ENCODE data around the gene PTPRM. TPM values are rescaled to one million over a fixed set of nuclear protein-coding genes. Genes with fewer than 3 reads are reported as not detected.

PTPRM gene
- total RNA-seq, 4 donors from 2014 or later = 22.5 to 92.5 (median 39.2) TPM

- TF ChIP-seq POLR2AphosphoS5 (IDR thresholded peaks at IDR 0.05) (no peak), POLR2A (IDR thresholded peaks at IDR 0.05) (no peak), EP300 (IDR thresholded peaks at IDR 0.05; ENCODE audit: low read depth) (no peak)
- TF ChIP-seq, protein P1, sequence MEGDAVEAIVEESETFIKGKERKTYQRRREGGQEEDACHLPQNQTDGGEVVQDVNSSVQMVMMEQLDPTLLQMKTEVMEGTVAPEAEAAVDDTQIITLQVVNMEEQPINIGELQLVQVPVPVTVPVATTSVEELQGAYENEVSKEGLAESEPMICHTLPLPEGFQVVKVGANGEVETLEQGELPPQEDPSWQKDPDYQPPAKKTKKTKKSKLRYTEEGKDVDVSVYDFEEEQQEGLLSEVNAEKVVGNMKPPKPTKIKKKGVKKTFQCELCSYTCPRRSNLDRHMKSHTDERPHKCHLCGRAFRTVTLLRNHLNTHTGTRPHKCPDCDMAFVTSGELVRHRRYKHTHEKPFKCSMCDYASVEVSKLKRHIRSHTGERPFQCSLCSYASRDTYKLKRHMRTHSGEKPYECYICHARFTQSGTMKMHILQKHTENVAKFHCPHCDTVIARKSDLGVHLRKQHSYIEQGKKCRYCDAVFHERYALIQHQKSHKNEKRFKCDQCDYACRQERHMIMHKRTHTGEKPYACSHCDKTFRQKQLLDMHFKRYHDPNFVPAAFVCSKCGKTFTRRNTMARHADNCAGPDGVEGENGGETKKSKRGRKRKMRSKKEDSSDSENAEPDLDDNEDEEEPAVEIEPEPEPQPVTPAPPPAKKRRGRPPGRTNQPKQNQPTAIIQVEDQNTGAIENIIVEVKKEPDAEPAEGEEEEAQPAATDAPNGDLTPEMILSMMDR (IDR thresholded peaks at IDR 0.05) = no peak
- in situ Hi-C loops (cut with MboI; ENCODE audit: low pct_ligation_motif_present in 1 of 4, low pct_unique_long_range_greater_than_20kb in 1 of 4, low sequenced_read_pairs in 3 of 4) = no loop called here
Measured at GRCh38 chr18:8431036-8431435, 863.9 kb downstream of the PTPRM start.

GRCh38 chr18:8433323-8433722 lies 866.2 kb downstream of the PTPRM start:
- DNase-seq = no peak
- in situ Hi-C loops (cut with MboI; ENCODE audit: low pct_ligation_motif_present in 1 of 4, low pct_unique_long_range_greater_than_20kb in 1 of 4, low sequenced_read_pairs in 3 of 4) (no loop called here), intact Hi-C loops (cut with DNase I; ENCODE audit: low total_unique reads) (no loop called here)
- no peaks in the 10 kb centered on the region for H3K4me1 ChIP-seq
- H3K27me3 ChIP-seq = no peaks in the 10 kb centered on the region
- H3K36me3 ChIP-seq = no peaks in the 10 kb centered on the region
- H3K9me3 ChIP-seq = no peaks in the 10 kb centered on the region
- H3K4me3 ChIP-seq = no peak overlapping the region
- TF ChIP-seq, protein P1 (IDR thresholded peaks at IDR 0.05) = no peak
- no peak for TF ChIP-seq POLR2A (IDR thresholded peaks at IDR 0.05)
- no peak for TF ChIP-seq EP300 (IDR thresholded peaks at IDR 0.05; ENCODE audit: low read depth)
- no peak for TF ChIP-seq POLR2AphosphoS5 (IDR thresholded peaks at IDR 0.05)
- H3K27ac ChIP-seq = no peak overlapping the region
- WGBS, 2 donors (ENCODE audit: low coverage in 1 of 2) = 91% methylated on average over 13 of the region's 15 CpGs; no CpG with 5 or more reads in 1 of the 2 donors

More at GRCh38 chr18:8431036-8431435, 863.9 kb downstream of the PTPRM start:
- Histone ChIP-seq H3K4me3 (no peak overlapping the region), H3K4me1 (no peaks in the 10 kb centered on the region), H3K27ac (no peak overlapping the region), H3K27me3 (no peaks in the 10 kb centered on the region), H3K9me3 (no peaks in the 10 kb centered on the region), H3K36me3 (no peaks in the 10 kb centered on the region)
- intact Hi-C loops (cut with DNase I; ENCODE audit: low total_unique reads) = no loop called here
- DNase-seq = no peak
- 28 to 83% methylated on average over 2 to 4 of the region's 4 CpGs for WGBS, 2 donors (ENCODE audit: low coverage in 1 of 2)

GRCh38 chr18:8433771-8434170 lies 866.7 kb downstream of the PTPRM start:
- intact Hi-C loops (cut with DNase I; ENCODE audit: low total_unique reads) = no loop called here
- TF ChIP-seq POLR2A (IDR thresholded peaks at IDR 0.05) (no peak), POLR2AphosphoS5 (IDR thresholded peaks at IDR 0.05) (no peak), EP300 (IDR thresholded peaks at IDR 0.05; ENCODE audit: low read depth) (no peak)
- TF ChIP-seq, protein P1 (IDR thresholded peaks at IDR 0.05) = no peak
- no peaks in the 10 kb centered on the region for H3K27me3 ChIP-seq
- in situ Hi-C loops (cut with MboI; ENCODE audit: low pct_ligation_motif_present in 1 of 4, low pct_unique_long_range_greater_than_20kb in 1 of 4, low sequenced_read_pairs in 3 of 4) = no loop called here
- no peaks in the 10 kb centered on the region for H3K36me3 ChIP-seq
- no peak overlapping the region for H3K27ac ChIP-seq
- DNase-seq = no peak
- no peak overlapping the region for H3K4me3 ChIP-seq
- no peaks in the 10 kb centered on the region for H3K4me1 ChIP-seq
- WGBS, 2 donors (ENCODE audit: low coverage in 1 of 2) = 36 to 68% methylated on average over 1 to 7 of the region's 7 CpGs
- no peaks in the 10 kb centered on the region for H3K9me3 ChIP-seq

DNA sequence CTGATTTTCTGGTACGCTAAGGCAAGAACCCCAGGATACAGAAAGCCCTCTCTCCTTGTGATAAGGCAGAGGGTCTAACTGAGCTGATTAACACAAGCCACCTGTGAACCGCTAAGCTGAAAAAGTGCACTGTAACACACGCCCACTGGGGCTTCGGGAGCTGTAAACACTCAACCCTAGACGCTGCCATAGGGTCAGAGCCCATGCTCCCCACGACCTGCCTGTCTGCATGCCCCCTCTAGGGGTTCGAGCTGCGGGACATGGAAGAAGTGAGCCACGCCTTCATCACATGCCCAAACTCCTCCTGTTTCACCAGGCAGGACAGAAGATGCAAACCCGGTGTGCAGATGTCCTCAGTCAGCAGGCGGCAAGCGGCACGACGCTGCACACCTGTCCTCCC lies 868.3 kb downstream of the PTPRM start:
- in situ Hi-C loops (cut with MboI; ENCODE audit: low pct_ligation_motif_present in 1 of 4, low pct_unique_long_range_greater_than_20kb in 1 of 4, low sequenced_read_pairs in 3 of 4) = no loop called here
- no peak for DNase-seq
- Histone ChIP-seq H3K27me3 (no peaks in the 10 kb centered on the region), H3K36me3 (no peaks in the 10 kb centered on the region), H3K4me1 (no peaks in the 10 kb centered on the region), H3K9me3 (no peaks in the 10 kb centered on the region), H3K4me3 (no peak overlapping the region), H3K27ac (no peak overlapping the region)
- TF ChIP-seq, protein P1 (IDR thresholded peaks at IDR 0.05) = no peak
- intact Hi-C loops (cut with DNase I; ENCODE audit: low total_unique reads) = no loop called here
- WGBS, 2 donors (ENCODE audit: low coverage in 1 of 2) = 64 to 97% methylated on average over 6 to 14 of the region's 14 CpGs
